HUES64 (cell line): ENCODE results near the gene LZTR1.
A peak's percentile ranks its signal among the peaks of the same experiment; 100 is the strongest.

ENCODE experiments used
- H3K27ac ChIP-seq: 2 replicates; pipeline ENCODE4 v1.7.0; 2013; ENCODE audit warnings: low read depth, low read length, inconsistent platforms
- H3K27me3 ChIP-seq: 2 replicates; pipeline ENCODE4 v1.6.1; 2013; ENCODE audit warnings: mild to moderate bottlenecking, low read length; ENCODE audit not compliant: insufficient read depth
- H3K36me3 ChIP-seq: 2 replicates; pipeline ENCODE4 v1.6.1; 2013; ENCODE audit warnings: mild to moderate bottlenecking, low read length; ENCODE audit not compliant: insufficient read depth
- H3K4me1 ChIP-seq: 2 replicates; pipeline ENCODE4 v1.6.1; 2013; ENCODE audit warnings: mild to moderate bottlenecking, low read length, moderate library complexity; ENCODE audit not compliant: insufficient read depth
- H3K4me3 ChIP-seq: 2 replicates; pipeline ENCODE4 v1.5.1; 2013; ENCODE audit warnings: mild to moderate bottlenecking, low read length, moderate library complexity
- H3K9ac ChIP-seq: 2 replicates; pipeline ENCODE4 v1.6.1; 2013; ENCODE audit warnings: mild to moderate bottlenecking, low read depth, low read length
- H3K9me3 ChIP-seq: 2 replicates; pipeline ENCODE4 v1.6.1; 2013; ENCODE audit warnings: low read depth, low read length; ENCODE audit not compliant: insufficient read depth
- WGBS: fragments of 150-250, 120-280 bp; methylation state at CpG from one replicate; pipeline ENCODE4 v1.1.7; 2013; ENCODE audit warnings: missing lambda C conversion rate; 5-methylcytosine and 5-hydroxymethylcytosine counted together

LZTR1 gene

DNA sequence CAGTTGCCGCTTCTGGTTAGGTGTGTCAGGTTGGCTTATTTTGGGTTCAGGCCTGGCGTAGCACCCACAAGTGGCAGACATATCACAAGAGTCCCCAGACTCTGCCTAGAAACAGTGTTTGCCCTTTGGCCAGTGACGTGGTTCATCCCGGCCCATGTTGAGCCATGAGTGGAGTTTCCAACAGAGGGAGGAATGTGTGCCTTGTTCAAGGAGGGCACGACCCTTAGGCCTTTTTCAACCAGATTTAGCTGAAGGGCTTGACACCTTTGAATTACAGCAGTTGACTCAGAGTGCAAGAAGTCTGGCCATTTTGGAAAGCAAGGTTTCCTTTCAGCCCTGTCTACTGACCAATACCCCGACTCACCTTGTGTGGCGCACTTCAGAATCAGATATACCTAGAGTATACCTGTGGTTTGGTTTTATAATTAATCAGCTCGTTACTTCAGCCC is 30.1 kb upstream of the LZTR1 start:
- 89% methylated on average over 8 of the region's 8 CpGs for WGBS
- peaks cover 15% of the 10 kb centered on the region for H3K4me1 ChIP-seq
- H3K9ac ChIP-seq, result no peak overlapping the region
- H3K27me3 ChIP-seq, result peaks cover 9% of the 10 kb centered on the region
- H3K36me3 ChIP-seq, result peaks cover 59% of the 10 kb centered on the region
- no peaks in the 10 kb centered on the region for H3K9me3 ChIP-seq
- H3K27ac ChIP-seq, result no peak overlapping the region
- H3K4me3 ChIP-seq, result no peak overlapping the region

DNA sequence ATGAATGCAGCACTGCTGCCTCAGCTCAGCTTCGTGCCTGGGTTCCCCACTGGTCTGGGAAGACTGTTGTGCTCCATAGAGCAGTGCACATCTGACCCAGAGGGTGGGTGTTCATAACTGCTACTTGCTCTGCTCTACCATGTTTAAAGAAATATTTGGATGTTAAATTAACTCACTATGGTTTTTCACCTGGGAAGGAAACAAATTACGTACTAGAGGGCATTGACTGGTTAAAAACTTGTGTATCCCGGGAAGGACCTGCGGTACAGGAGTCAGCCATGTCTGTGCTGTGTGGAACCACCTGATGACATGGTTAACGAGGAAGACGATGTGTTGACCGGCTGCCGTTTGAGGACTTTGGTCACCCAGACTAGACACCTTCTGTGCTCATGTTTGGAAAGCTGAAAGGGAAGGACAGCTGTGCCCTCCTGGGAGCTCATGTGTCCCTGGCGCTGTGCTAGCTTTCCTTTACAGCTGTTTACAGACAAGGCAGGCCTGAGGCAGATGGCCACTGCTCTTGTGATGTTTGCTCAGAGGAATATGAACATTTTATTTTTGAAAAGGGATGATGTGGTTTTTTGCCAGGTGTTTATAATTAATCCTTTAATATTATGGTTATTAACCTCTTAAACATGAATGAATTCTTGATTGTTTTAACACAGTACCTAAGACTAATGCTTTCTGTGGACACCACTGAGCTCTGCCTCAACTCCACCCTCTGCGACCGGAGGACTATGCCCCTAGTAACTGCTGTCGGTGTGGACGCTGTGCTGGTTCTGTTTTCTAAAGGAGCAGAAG is 29.4 kb upstream of the LZTR1 start:
- Histone ChIP-seq H3K9me3 (no peaks in the 10 kb centered on the region), H3K27ac (no peak overlapping the region), H3K27me3 (peaks cover 16% of the 10 kb centered on the region), H3K36me3 (peaks cover 59% of the 10 kb centered on the region), H3K4me1 (peaks cover 15% of the 10 kb centered on the region), H3K9ac (no peak overlapping the region), H3K4me3 (no peak overlapping the region)
- WGBS, result 94% methylated on average over 13 of the region's 13 CpGs

DNA sequence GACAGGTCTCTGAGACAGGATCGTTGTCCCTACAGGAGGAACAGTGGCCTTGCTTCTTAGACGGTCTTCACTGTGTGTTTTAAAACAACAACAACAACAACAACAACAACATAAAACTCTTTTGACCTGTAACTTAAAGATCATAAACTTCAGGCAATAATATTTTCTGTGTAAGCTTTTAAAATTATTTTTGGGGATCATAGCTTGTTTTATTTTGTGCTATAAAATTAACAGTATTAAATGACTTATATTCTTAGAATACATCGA is 28.8 kb upstream of the LZTR1 start:
- no peak overlapping the region for H3K9ac ChIP-seq
- 97% methylated on average over 3 of the region's 3 CpGs for WGBS
- no peaks in the 10 kb centered on the region for H3K9me3 ChIP-seq
- peaks cover 21% of the 10 kb centered on the region for H3K27me3 ChIP-seq
- peaks cover 59% of the 10 kb centered on the region for H3K36me3 ChIP-seq
- peaks cover 14% of the 10 kb centered on the region for H3K4me1 ChIP-seq
- no peak overlapping the region for H3K27ac ChIP-seq
- no peak overlapping the region for H3K4me3 ChIP-seq

DNA sequence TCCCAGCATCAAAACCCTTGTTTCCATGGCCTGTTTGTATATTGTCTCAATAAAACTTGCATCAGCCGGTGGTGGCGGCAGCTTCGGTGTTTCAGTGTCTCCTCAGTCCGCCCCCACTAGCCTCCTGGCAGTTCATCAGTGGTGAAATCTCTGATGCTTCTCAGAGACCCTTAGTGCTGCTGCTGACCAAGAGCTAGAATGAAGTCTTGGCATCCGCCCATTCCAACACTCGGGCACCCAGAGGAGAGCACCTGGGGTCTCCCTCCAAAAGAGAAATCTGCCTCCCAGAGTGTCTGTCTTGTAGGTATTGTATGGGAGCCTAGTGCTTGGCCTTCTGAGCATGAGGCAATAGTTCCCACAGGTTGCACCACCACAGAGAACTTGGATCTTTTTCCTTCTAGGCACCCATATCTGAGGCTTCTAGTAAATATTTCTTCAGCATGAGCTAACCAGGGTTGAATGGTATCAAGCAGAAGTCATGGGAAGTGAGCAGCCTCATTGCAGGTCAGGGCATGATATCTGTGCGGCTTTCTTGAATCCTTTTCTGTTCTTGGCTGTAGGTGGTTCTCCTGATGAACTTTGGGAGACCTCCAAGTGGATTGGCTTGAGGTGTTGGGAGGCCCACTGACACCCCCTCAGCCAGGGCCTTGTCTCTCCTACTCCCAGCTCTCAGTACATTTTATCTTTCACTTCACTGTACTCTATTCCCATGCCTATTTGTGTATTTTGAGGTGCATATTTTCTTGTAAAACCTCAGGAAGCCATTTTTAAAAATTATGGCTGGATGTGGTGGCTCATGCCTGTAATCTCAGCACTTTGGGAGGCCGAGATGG is 28.2 kb upstream of the LZTR1 start:
- Histone ChIP-seq H3K4me1 (peaks cover 15% of the 10 kb centered on the region), H3K9ac (no peak overlapping the region), H3K4me3 (no peak overlapping the region), H3K27ac (no peak overlapping the region), H3K36me3 (peaks cover 54% of the 10 kb centered on the region), H3K9me3 (no peaks in the 10 kb centered on the region), H3K27me3 (peaks cover 26% of the 10 kb centered on the region)
- 95% methylated on average over 8 of the region's 8 CpGs for WGBS

DNA sequence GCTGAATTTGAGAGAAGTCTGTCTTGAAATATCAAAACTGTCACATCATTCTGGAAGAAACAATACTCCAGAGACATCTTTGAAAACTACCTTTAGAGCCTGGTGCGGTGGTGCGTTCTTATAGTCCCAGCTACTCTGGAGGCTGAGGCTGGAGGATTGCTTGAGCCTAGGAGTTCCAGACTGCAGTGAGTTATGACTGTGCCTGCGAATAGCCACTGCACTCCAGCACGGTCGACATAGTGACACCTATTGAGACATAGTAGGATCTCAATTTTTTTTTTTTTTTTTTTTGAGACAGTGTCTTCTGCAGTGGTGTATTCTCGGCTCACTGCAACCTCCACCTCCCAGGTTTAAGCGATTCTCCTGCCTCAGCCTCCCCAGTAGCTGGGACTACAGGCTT is 26.5 kb upstream of the LZTR1 start:
- peaks cover 38% of the 10 kb centered on the region for H3K36me3 ChIP-seq
- WGBS, result 98% methylated on average over 6 of the region's 7 CpGs
- peaks cover 27% of the 10 kb centered on the region for H3K27me3 ChIP-seq
- no peaks in the 10 kb centered on the region for H3K9me3 ChIP-seq
- no peak overlapping the region for H3K27ac ChIP-seq
- no peak overlapping the region for H3K4me3 ChIP-seq
- peaks cover 15% of the 10 kb centered on the region for H3K4me1 ChIP-seq
- no peak overlapping the region for H3K9ac ChIP-seq

DNA sequence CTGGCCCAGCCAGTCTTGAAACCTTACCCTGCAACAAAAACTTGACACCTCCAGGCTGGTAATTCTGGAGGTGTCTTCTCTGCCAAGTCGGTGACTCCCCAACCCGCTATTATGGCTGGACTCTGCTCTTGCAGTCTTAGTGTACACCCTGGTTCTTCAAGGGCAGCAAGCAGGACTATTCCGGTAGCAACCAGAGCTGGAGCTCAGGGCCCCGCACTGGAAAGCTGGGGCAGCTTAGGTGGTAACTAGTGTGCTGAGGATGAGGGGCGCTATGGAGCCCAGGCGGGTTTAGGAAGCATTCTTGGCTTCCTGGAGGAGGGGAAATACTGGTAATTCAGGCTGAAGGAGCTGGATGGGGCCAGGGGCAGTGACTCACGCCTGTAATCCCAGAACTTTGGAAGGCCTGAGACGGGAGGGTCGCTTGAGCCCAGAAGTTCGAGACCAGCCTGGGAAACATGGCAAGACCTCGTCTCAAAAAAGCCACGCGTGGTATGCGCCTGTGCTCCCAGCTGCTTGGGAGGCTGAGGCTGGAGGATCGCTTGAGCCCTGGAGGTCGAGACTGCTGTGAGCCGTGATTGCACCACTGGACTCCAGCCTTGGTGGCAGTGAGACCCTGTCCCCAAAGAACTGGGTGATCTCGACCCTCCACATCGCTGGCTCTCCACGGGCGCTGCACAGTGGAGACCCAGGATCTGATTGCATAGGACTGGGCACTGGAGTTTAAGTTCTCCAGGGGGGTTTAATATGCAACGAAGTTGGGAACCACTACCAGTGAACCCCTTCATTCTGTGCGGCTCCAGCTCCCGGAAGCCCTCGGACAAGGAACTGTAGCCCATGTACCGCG is 25.6 kb upstream of the LZTR1 start:
- 39% methylated on average over 27 of the region's 27 CpGs for WGBS
- Histone ChIP-seq H3K36me3 (peaks cover 28% of the 10 kb centered on the region), H3K27ac (no peak overlapping the region; the same call in 1 of the 2 replicates), H3K4me1 (peaks cover 10% of the 10 kb centered on the region), H3K4me3 (peak overlapping the region; percentile 79), H3K27me3 (peaks cover 27% of the 10 kb centered on the region), H3K9ac (peak overlapping the region; percentile 40; the same call in 1 of the 2 replicates), H3K9me3 (no peaks in the 10 kb centered on the region)

DNA sequence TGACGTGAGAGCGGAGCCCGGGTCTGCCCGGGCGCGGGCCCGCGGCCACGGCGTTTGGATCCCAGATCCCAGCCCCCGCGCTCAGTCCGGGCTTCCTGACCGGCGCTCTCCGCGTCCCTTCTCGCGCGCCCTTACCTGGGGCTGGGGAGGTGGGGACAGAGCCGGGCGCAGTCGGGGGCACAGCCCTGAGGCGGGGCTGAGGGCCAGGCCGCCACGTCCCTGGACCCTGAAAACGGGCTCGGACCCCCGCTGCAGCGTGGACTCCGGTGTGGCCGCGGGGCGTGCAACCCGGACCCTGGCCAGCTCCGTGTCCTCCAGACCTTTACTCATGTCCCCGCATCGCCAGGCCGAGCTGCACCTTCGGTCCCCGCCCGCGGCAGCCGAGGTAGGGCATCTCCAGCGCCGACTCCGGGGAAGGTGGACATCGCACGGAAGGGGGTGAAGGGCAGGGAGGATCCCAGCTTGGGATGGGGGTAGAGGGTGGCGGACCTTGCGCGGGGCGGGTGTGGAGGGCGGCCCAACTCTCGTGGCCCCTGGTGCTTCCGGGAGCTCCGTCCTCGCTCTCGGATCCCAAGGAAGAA is 24.9 kb upstream of the LZTR1 start:
- WGBS, result 2% methylated on average over 59 of the region's 59 CpGs
- peak overlapping the region; percentile 79 for H3K4me3 ChIP-seq

DNA sequence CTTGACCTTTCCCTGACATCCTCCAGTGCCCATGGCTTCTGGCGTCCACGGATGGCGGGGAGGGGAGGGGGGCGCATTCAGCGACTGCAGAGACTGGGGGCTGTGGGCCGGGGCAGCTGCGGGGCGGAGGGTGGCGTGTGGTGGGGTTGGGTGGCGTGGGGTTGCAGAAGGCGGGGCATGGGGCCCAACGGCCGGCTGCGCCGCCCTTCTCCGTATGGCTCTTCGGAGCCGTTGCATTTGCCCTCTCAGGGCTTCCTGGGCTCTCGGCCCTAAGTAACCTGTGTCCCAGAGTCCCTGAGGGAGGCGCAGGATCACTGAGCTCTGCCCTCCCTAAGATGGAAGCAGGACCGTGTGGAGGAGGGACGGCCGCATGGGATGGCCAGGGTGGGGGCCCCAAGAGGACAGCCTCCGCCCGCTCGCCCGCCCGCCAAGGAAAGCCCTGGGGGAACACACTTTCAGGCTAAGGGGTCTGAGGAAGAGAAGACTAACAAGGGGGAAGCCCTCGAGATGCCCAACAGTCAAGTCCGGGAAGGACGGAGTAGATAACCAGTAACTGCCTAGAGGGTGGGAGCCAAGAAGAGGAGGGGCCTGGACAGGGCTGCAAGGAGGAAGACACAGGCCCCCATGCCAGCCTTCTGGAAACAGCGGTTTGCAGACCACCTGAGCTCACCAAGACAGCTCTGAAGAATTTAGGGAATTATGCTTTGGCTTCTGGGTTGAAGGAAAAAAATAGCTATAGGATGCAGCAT is 24.2 kb upstream of the LZTR1 start:
- H3K4me1 ChIP-seq, result peaks cover 7% of the 10 kb centered on the region; the same call in 1 of the 2 replicates
- H3K27me3 ChIP-seq, result peaks cover 35% of the 10 kb centered on the region
- WGBS, result 7% methylated on average over 32 of the region's 32 CpGs
- H3K4me3 ChIP-seq, result peak overlapping the region; percentile 79
- peaks cover 15% of the 10 kb centered on the region for H3K36me3 ChIP-seq
- H3K27ac ChIP-seq, result no peak overlapping the region
- H3K9me3 ChIP-seq, result no peaks in the 10 kb centered on the region
- H3K9ac ChIP-seq, result no peak overlapping the region; the same call in 1 of the 2 replicates

More for the DNA sequence above, 24.9 kb upstream of the LZTR1 start:
- Histone ChIP-seq H3K27me3 (peaks cover 29% of the 10 kb centered on the region), H3K36me3 (peaks cover 21% of the 10 kb centered on the region), H3K9me3 (no peaks in the 10 kb centered on the region), H3K4me1 (peaks cover 7% of the 10 kb centered on the region; the same call in 1 of the 2 replicates), H3K9ac (peak overlapping the region; percentile 40; the same call in 1 of the 2 replicates), H3K27ac (no peak overlapping the region)

DNA sequence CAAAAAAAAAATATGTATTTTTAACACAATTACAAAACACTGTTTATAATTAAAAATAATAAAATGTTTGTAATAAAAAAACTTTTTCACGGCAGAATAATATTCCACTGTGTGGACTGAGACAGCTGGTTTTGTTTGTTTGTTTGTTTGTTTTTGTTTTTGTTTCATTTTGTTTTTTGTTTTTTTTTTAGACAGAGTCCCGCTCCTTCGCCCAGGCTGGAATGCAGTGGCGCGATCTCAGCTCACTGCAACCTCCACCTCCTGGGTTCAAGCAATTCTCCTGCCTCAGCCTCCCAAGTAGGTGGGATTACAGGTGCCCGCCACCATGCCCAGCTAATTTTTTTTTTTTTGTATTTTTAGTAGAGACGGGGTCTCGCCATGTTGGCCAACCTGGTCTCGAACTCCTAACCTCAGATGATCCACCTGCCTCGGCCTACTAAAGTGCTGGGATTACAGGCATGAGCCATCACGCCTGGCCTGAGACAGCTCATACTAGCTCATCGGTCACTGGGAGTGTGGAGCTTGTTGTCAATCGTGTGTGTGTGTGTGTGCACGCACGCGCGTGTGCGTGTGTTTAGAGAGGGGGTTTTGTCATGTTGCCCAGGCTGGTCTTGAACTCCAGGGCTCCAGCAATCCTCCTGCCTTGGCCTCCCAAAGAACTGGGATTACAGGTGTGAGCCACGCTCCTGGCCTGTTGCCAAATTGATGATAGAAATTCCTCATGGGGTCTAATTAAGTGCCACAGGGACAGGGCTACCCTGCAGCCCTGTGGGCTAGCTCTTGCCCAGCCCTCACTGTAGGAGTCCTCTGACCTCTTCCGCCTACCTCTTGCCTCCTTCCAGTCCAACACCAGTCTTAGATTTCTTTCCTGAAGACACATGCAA is 22.3 kb upstream of the LZTR1 start:
- no peaks in the 10 kb centered on the region for H3K36me3 ChIP-seq
- no peak overlapping the region for H3K27ac ChIP-seq
- peaks cover 7% of the 10 kb centered on the region; the same call in 1 of the 2 replicates for H3K4me1 ChIP-seq
- peaks cover 55% of the 10 kb centered on the region for H3K27me3 ChIP-seq
- WGBS, result 96% methylated on average over 20 of the region's 20 CpGs
- no peak overlapping the region for H3K4me3 ChIP-seq
- H3K9ac ChIP-seq, result no peak overlapping the region
- H3K9me3 ChIP-seq, result no peaks in the 10 kb centered on the region
